ENCODE data around the gene FNDC11.

The FNDC11 gene

GRCh38 chr20:63542031-63542559 lies 11.9 kb upstream of the FNDC11 start:
- DNase-seq: no peak
- H3K4me3 Mint-ChIP-seq: no peak overlapping the region
- H3K4me1 Mint-ChIP-seq: peaks cover 7% of the 10 kb centered on the region
- ATAC-seq: no peak
- no peaks in the 10 kb centered on the region for H3K36me3 Mint-ChIP-seq (ENCODE audit: low read depth)
- no peak overlapping the region for H3K27ac Mint-ChIP-seq
- no peaks in the 10 kb centered on the region for H3K9me3 Mint-ChIP-seq
- peaks cover 2% of the 10 kb centered on the region for H3K27me3 Mint-ChIP-seq

- H3K27me3 Mint-ChIP-seq: peaks cover 2% of the 10 kb centered on the region
- DNase-seq (no peak), ATAC-seq (no peak)
- H3K36me3 Mint-ChIP-seq (ENCODE audit: low read depth): no peaks in the 10 kb centered on the region
- no peak overlapping the region for H3K27ac Mint-ChIP-seq
- H3K4me1 Mint-ChIP-seq: peaks cover 4% of the 10 kb centered on the region
- no peak overlapping the region for H3K4me3 Mint-ChIP-seq
- no peaks in the 10 kb centered on the region for H3K9me3 Mint-ChIP-seq
These were observed 11.3 kb upstream of the FNDC11 start for GRCh38 chr20:63542696-63543095.

GRCh38 chr20:63543131-63543530 lies 10.8 kb upstream of the FNDC11 start:
- H3K27ac Mint-ChIP-seq: no peak overlapping the region
- H3K9me3 Mint-ChIP-seq: no peaks in the 10 kb centered on the region
- DNase-seq: no peak
- ATAC-seq: no peak
- H3K4me1 Mint-ChIP-seq: peaks cover 2% of the 10 kb centered on the region
- H3K27me3 Mint-ChIP-seq: peaks cover 2% of the 10 kb centered on the region
- H3K36me3 Mint-ChIP-seq (ENCODE audit: low read depth): no peaks in the 10 kb centered on the region
- no peak overlapping the region for H3K4me3 Mint-ChIP-seq

GRCh38 chr20:63543733-63544132 lies 10.2 kb upstream of the FNDC11 start:
- peaks cover 4% of the 10 kb centered on the region for H3K27me3 Mint-ChIP-seq
- H3K27ac Mint-ChIP-seq: no peak overlapping the region
- H3K9me3 Mint-ChIP-seq: no peaks in the 10 kb centered on the region
- H3K36me3 Mint-ChIP-seq (ENCODE audit: low read depth): no peaks in the 10 kb centered on the region
- ATAC-seq: no peak
- no peak overlapping the region for H3K4me3 Mint-ChIP-seq
- peaks cover 2% of the 10 kb centered on the region for H3K4me1 Mint-ChIP-seq
- no peak for DNase-seq

GRCh38 chr20:63544241-63544957 lies 9.6 kb upstream of the FNDC11 start:
- H3K4me1 Mint-ChIP-seq: peaks cover 2% of the 10 kb centered on the region
- H3K4me3 Mint-ChIP-seq: no peak overlapping the region
- no peaks in the 10 kb centered on the region for H3K36me3 Mint-ChIP-seq (ENCODE audit: low read depth)
- no peak overlapping the region for H3K27ac Mint-ChIP-seq
- H3K27me3 Mint-ChIP-seq: peaks cover 7% of the 10 kb centered on the region
- no peaks in the 10 kb centered on the region for H3K9me3 Mint-ChIP-seq
- DNase-seq: no peak
- ATAC-seq: no peak

GRCh38 chr20:63544958-63545516 lies 8.9 kb upstream of the FNDC11 start:
- H3K4me1 Mint-ChIP-seq: peaks cover 2% of the 10 kb centered on the region
- peaks cover 9% of the 10 kb centered on the region for H3K27me3 Mint-ChIP-seq
- no peak overlapping the region for H3K27ac Mint-ChIP-seq
- H3K4me3 Mint-ChIP-seq: no peak overlapping the region
- no peaks in the 10 kb centered on the region for H3K36me3 Mint-ChIP-seq (ENCODE audit: low read depth)
- no peaks in the 10 kb centered on the region for H3K9me3 Mint-ChIP-seq
- no peak for ATAC-seq
- no peak for DNase-seq

GRCh38 chr20:63545814-63546213 lies 8.1 kb upstream of the FNDC11 start:
- DNase-seq (no peak), ATAC-seq (no peak)
- Mint-ChIP-seq H3K27me3 (peaks cover 9% of the 10 kb centered on the region), H3K4me3 (no peak overlapping the region), H3K27ac (no peak overlapping the region), H3K4me1 (no peaks in the 10 kb centered on the region), H3K36me3 (ENCODE audit: low read depth) (no peaks in the 10 kb centered on the region), H3K9me3 (no peaks in the 10 kb centered on the region)

GRCh38 chr20:63546256-63546955 lies 7.6 kb upstream of the FNDC11 start:
- H3K27me3 Mint-ChIP-seq: peaks cover 13% of the 10 kb centered on the region
- ATAC-seq (no peak), DNase-seq (no peak)
- no peak overlapping the region for H3K4me3 Mint-ChIP-seq
- no peaks in the 10 kb centered on the region for H3K36me3 Mint-ChIP-seq (ENCODE audit: low read depth)
- H3K27ac Mint-ChIP-seq: no peak overlapping the region
- H3K9me3 Mint-ChIP-seq: no peaks in the 10 kb centered on the region
- no peaks in the 10 kb centered on the region for H3K4me1 Mint-ChIP-seq

GRCh38 chr20:63546956-63547724 lies 6.8 kb upstream of the FNDC11 start:
- Mint-ChIP-seq H3K27me3 (peaks cover 13% of the 10 kb centered on the region), H3K27ac (no peak overlapping the region), H3K9me3 (no peaks in the 10 kb centered on the region), H3K4me3 (no peak overlapping the region), H3K4me1 (peaks cover under 1% of the 10 kb centered on the region), H3K36me3 (ENCODE audit: low read depth) (no peaks in the 10 kb centered on the region)
- ATAC-seq: no peak
- DNase-seq: no peak

GRCh38 chr20:63547725-63548480 lies 6.1 kb upstream of the FNDC11 start, which contains the start of gene SRMS:
Gene SRMS, minus strand, starts transcription at chr20:63547749. Its CDS starts 286 bp downstream, at chr20:63547463.
- no peaks in the 10 kb centered on the region for H3K9me3 Mint-ChIP-seq
- no peak for DNase-seq
- H3K27me3 Mint-ChIP-seq: peaks cover 13% of the 10 kb centered on the region
- H3K4me1 Mint-ChIP-seq: peaks cover 7% of the 10 kb centered on the region
- no peaks in the 10 kb centered on the region for H3K36me3 Mint-ChIP-seq (ENCODE audit: low read depth)
- H3K27ac Mint-ChIP-seq: no peak within 1 kb of the TSS
- no peak for ATAC-seq
- H3K4me3 Mint-ChIP-seq: no peak within 1 kb of the TSS

GRCh38 chr20:63548542-63548941 lies 5.4 kb upstream of the FNDC11 start:
- H3K36me3 Mint-ChIP-seq (ENCODE audit: low read depth): no peaks in the 10 kb centered on the region
- ATAC-seq (no peak), DNase-seq (no peak)
- no peaks in the 10 kb centered on the region for H3K9me3 Mint-ChIP-seq
- H3K4me1 Mint-ChIP-seq: peaks cover 11% of the 10 kb centered on the region
- H3K4me3 Mint-ChIP-seq: no peak overlapping the region
- H3K27ac Mint-ChIP-seq: no peak overlapping the region
- H3K27me3 Mint-ChIP-seq: peaks cover 13% of the 10 kb centered on the region

- DNase-seq (no peak), ATAC-seq (no peak)
- no peaks in the 10 kb centered on the region for H3K9me3 Mint-ChIP-seq
- H3K27me3 Mint-ChIP-seq: peaks cover 10% of the 10 kb centered on the region
- H3K27ac Mint-ChIP-seq: no peak overlapping the region
- H3K4me3 Mint-ChIP-seq: no peak overlapping the region
- peaks cover 11% of the 10 kb centered on the region for H3K4me1 Mint-ChIP-seq
- H3K36me3 Mint-ChIP-seq (ENCODE audit: low read depth): no peaks in the 10 kb centered on the region
These were observed 4.9 kb upstream of the FNDC11 start for GRCh38 chr20:63549019-63549418.

- ATAC-seq (no peak), DNase-seq (no peak)
- H3K27me3 Mint-ChIP-seq: peaks cover 10% of the 10 kb centered on the region
- no peaks in the 10 kb centered on the region for H3K9me3 Mint-ChIP-seq
- no peak overlapping the region for H3K27ac Mint-ChIP-seq
- H3K4me1 Mint-ChIP-seq: peaks cover 11% of the 10 kb centered on the region
- no peak overlapping the region for H3K4me3 Mint-ChIP-seq
- H3K36me3 Mint-ChIP-seq (ENCODE audit: low read depth): no peaks in the 10 kb centered on the region
These were observed 4.2 kb upstream of the FNDC11 start for GRCh38 chr20:63549679-63550282.
